Neuronal stem cell (in vitro differentiated cells): ENCODE measurements around the gene RASAL1.

Experiments used
- DNase-seq: peaks from one replicate; pipeline ENCODE4 v3.0.0-alpha.2; 2013; ENCODE audit warnings: low spot score
- H2AFZ ChIP-seq: one replicate; pipeline ENCODE4 v1.6.1; 2013; ENCODE audit warnings: mild to moderate bottlenecking, low read length, inconsistent platforms
- H2AK5ac ChIP-seq: 2 replicates; pipeline ENCODE4 v1.6.1; 2013; ENCODE audit warnings: low read depth, mild to moderate bottlenecking, inconsistent platforms, low read length, moderate library complexity, mixed read lengths
- H2BK120ac ChIP-seq: 2 replicates; pipeline ENCODE4 v1.6.1; 2013; ENCODE audit warnings: low read depth, mild to moderate bottlenecking, inconsistent platforms, low read length, moderate library complexity, mixed read lengths
- H2BK12ac ChIP-seq: one replicate; pipeline ENCODE4 v1.6.1; 2013; ENCODE audit warnings: low read length, inconsistent platforms
- H2BK15ac ChIP-seq: 2 replicates; pipeline ENCODE4 v1.6.1; 2013; ENCODE audit warnings: mild to moderate bottlenecking, low read length, inconsistent platforms, mixed read lengths
- H2BK5ac ChIP-seq: one replicate; pipeline ENCODE4 v1.6.1; 2013; ENCODE audit warnings: inconsistent platforms, mild to moderate bottlenecking, low read length, moderate library complexity
- H3K14ac ChIP-seq: one replicate; pipeline ENCODE4 v1.6.1; 2013; ENCODE audit warnings: low read length, inconsistent platforms
- H3K18ac ChIP-seq: 2 replicates; pipeline ENCODE4 v1.6.1; 2013; ENCODE audit warnings: low read length, inconsistent platforms
- H3K23ac ChIP-seq: 2 replicates; pipeline ENCODE4 v1.6.1; 2013; ENCODE audit warnings: low read depth, mild to moderate bottlenecking, mixed read lengths, low read length, inconsistent platforms; ENCODE audit not compliant: poor library complexity
- H3K27ac ChIP-seq: replicated peaks from 3 replicates; pipeline ENCODE4 v1.5.1; 2013; ENCODE audit warnings: low read length, inconsistent platforms
- H3K27me3 ChIP-seq, 3 experiments: 2 replicates each; pipeline ENCODE4 v1.6.1; 2013; ENCODE audit warnings: low read length in 3 of 3, mild to moderate bottlenecking in 2 of 3, inconsistent platforms in 1 of 3, low read depth in 1 of 3, mixed read lengths in 1 of 3, moderate library complexity in 1 of 3; ENCODE audit not compliant: control insufficient read depth in 3 of 3, insufficient read depth in 3 of 3
- H3K36me3 ChIP-seq, 2 donors: replicated peaks in 1 of 2; 2 replicates each; pipeline ENCODE4 v1.6.1; 2013; ENCODE audit warnings: low read length in 2 of 2; ENCODE audit not compliant: control insufficient read depth in 2 of 2, insufficient read depth in 2 of 2
- H3K4ac ChIP-seq: 2 replicates; pipeline ENCODE4 v1.6.1; 2013; ENCODE audit warnings: inconsistent platforms, mild to moderate bottlenecking, low read length, moderate library complexity
- H3K4me1 ChIP-seq, 2 donors: 1 replicate in 1 of 2; 2 replicates in 1 of 2; pipeline ENCODE4 v1.6.1; 2013; ENCODE audit warnings: low read length in 2 of 2, low read depth in 1 of 2; ENCODE audit not compliant: control insufficient read depth in 2 of 2, insufficient read depth in 1 of 2
- H3K4me2 ChIP-seq: one replicate; pipeline ENCODE4 v1.6.1; 2013; ENCODE audit warnings: mild to moderate bottlenecking, low read length, inconsistent platforms; ENCODE audit not compliant: insufficient read depth, poor library complexity, severe bottlenecking
- H3K4me3 ChIP-seq, 2 donors: 2 replicates each; pipeline ENCODE4 v1.5.1; 2013; ENCODE audit warnings: low read length in 2 of 2, mild to moderate bottlenecking in 2 of 2, inconsistent platforms in 1 of 2, moderate library complexity in 1 of 2
- H3K79me1 ChIP-seq: one replicate; pipeline ENCODE4 v1.6.1; 2013; ENCODE audit warnings: low read depth, mild to moderate bottlenecking, inconsistent platforms, low read length, moderate library complexity
- H3K9ac ChIP-seq: one replicate; pipeline ENCODE4 v1.6.1; 2013; ENCODE audit warnings: mild to moderate bottlenecking, low read depth, low read length, inconsistent platforms; ENCODE audit not compliant: poor library complexity
- H3K9me3 ChIP-seq, 2 donors: replicated peaks in 1 of 2; 2 replicates each; pipeline versions ENCODE3 to v1.6.1; 2013; ENCODE audit warnings: low read length in 2 of 2, mild to moderate bottlenecking in 2 of 2, inconsistent platforms in 1 of 2, low read depth in 1 of 2, mixed read lengths in 1 of 2, moderate library complexity in 1 of 2; ENCODE audit not compliant: control insufficient read depth in 2 of 2, insufficient read depth in 1 of 2
- H4K8ac ChIP-seq: one replicate; pipeline ENCODE4 v1.6.1; 2013; ENCODE audit warnings: low read depth, mild to moderate bottlenecking, inconsistent platforms, low read length, moderate library complexity
- H4K91ac ChIP-seq: one replicate; pipeline ENCODE4 v1.6.1; 2013; ENCODE audit warnings: low read length, low read depth, mild to moderate bottlenecking, inconsistent platforms; ENCODE audit not compliant: poor library complexity
- WGBS, 2 donors: extraction: QIAGEN DNeasy Blood & Tissue Kit; methylation state at CpG; one replicate each; pipeline ENCODE4 v1.1.7; 2013; ENCODE audit warnings: missing lambda C conversion rate in 2 of 2, mixed read lengths in 1 of 2; ENCODE audit not compliant: insufficient read length in 2 of 2, insufficient replicate concordance in 1 of 2; ENCODE audit errors: extremely low coverage in 2 of 2; 5-methylcytosine and 5-hydroxymethylcytosine counted together

The RASAL1 gene

GRCh38 chr12:113091506-113091905 is 44.1 kb downstream of the RASAL1 start:
- H3K4me1 ChIP-seq: peaks cover 0 to 5% of the 10 kb centered on the region in 2 donors
- H2BK120ac ChIP-seq: no peak overlapping the region
- H2BK12ac ChIP-seq: no peak overlapping the region
- peaks cover 2% of the 10 kb centered on the region for H3K79me1 ChIP-seq
- H2BK15ac ChIP-seq: no peak overlapping the region
- H3K14ac ChIP-seq: no peak overlapping the region
- H2AK5ac ChIP-seq: no peak overlapping the region
- H2BK5ac ChIP-seq: no peak overlapping the region
- H3K4me3 ChIP-seq: no peak overlapping the region
- WGBS, 2 donors: no CpG with 5 or more reads among the region's 3 CpGs
- H2AFZ ChIP-seq: no peak overlapping the region
- H4K8ac ChIP-seq: no peak overlapping the region
- peak overlapping the region; percentile 18 for H3K9ac ChIP-seq
- no peaks in the 10 kb centered on the region for H3K36me3 ChIP-seq
- no peak overlapping the region for H3K18ac ChIP-seq
- no peak for DNase-seq
- H3K27ac ChIP-seq: no peak overlapping the region
- no peaks in the 10 kb centered on the region for H3K9me3 ChIP-seq
- no peak overlapping the region for H4K91ac ChIP-seq
- no peak overlapping the region for H3K4me2 ChIP-seq
- peak overlapping the region; percentile 3 for H3K23ac ChIP-seq
- peaks cover 0 to 17% (median 0%) of the 10 kb centered on the region in 3 experiments for H3K27me3 ChIP-seq
- no peak overlapping the region for H3K4ac ChIP-seq

- H3K4ac ChIP-seq: peak overlapping the region; percentile 10
- no peak overlapping the region for H2AFZ ChIP-seq
- peaks cover 0 to 5% of the 10 kb centered on the region in 2 donors for H3K4me1 ChIP-seq
- no peak overlapping the region for H3K4me2 ChIP-seq
- peaks cover 2% of the 10 kb centered on the region for H3K79me1 ChIP-seq
- no peak overlapping the region for H4K8ac ChIP-seq
- no peak overlapping the region for H2AK5ac ChIP-seq
- peaks cover 0 to 17% (median 0%) of the 10 kb centered on the region in 3 experiments for H3K27me3 ChIP-seq
- no peak overlapping the region for H2BK12ac ChIP-seq
- no peak overlapping the region for H4K91ac ChIP-seq
- peak overlapping the region; percentile 7 for H3K18ac ChIP-seq
- peak overlapping the region; percentile 79 for H3K14ac ChIP-seq
- H3K23ac ChIP-seq: peak overlapping the region; percentile 94
- H3K9ac ChIP-seq: no peak overlapping the region
- no peak for DNase-seq
- H2BK120ac ChIP-seq: no peak overlapping the region
- H3K9me3 ChIP-seq: no peaks in the 10 kb centered on the region
- no peak overlapping the region for H2BK15ac ChIP-seq
- no CpG with 5 or more reads among the region's 21 CpGs for WGBS, 2 donors
- no peak overlapping the region for H2BK5ac ChIP-seq
- H3K4me3 ChIP-seq: no peak overlapping the region
- no peak overlapping the region for H3K27ac ChIP-seq
- H3K36me3 ChIP-seq: no peaks in the 10 kb centered on the region
These were observed 44.8 kb downstream of the RASAL1 start for GRCh38 chr12:113090740-113091139.

- no peak overlapping the region for H2BK5ac ChIP-seq
- H2AFZ ChIP-seq: no peak overlapping the region
- peaks cover 0 to 17% (median 0%) of the 10 kb centered on the region in 3 experiments for H3K27me3 ChIP-seq
- H3K14ac ChIP-seq: no peak overlapping the region
- no peak overlapping the region for H2BK12ac ChIP-seq
- no peak overlapping the region for H3K9ac ChIP-seq
- no peak overlapping the region for H3K27ac ChIP-seq
- no peaks in the 10 kb centered on the region for H3K9me3 ChIP-seq
- no peak overlapping the region for H2AK5ac ChIP-seq
- H3K79me1 ChIP-seq: peaks cover 2% of the 10 kb centered on the region
- H3K4ac ChIP-seq: no peak overlapping the region
- peaks cover 0 to 5% of the 10 kb centered on the region in 2 donors for H3K4me1 ChIP-seq
- H2BK120ac ChIP-seq: no peak overlapping the region
- H3K23ac ChIP-seq: no peak overlapping the region
- DNase-seq: no peak
- H2BK15ac ChIP-seq: no peak overlapping the region
- no peak overlapping the region for H3K18ac ChIP-seq
- H3K36me3 ChIP-seq: no peaks in the 10 kb centered on the region
- H3K4me3 ChIP-seq: no peak overlapping the region
- no peak overlapping the region for H3K4me2 ChIP-seq
- H4K8ac ChIP-seq: no peak overlapping the region
- no peak overlapping the region for H4K91ac ChIP-seq
These were observed 45.7 kb downstream of the RASAL1 start for GRCh38 chr12:113089839-113090238.

DNA sequence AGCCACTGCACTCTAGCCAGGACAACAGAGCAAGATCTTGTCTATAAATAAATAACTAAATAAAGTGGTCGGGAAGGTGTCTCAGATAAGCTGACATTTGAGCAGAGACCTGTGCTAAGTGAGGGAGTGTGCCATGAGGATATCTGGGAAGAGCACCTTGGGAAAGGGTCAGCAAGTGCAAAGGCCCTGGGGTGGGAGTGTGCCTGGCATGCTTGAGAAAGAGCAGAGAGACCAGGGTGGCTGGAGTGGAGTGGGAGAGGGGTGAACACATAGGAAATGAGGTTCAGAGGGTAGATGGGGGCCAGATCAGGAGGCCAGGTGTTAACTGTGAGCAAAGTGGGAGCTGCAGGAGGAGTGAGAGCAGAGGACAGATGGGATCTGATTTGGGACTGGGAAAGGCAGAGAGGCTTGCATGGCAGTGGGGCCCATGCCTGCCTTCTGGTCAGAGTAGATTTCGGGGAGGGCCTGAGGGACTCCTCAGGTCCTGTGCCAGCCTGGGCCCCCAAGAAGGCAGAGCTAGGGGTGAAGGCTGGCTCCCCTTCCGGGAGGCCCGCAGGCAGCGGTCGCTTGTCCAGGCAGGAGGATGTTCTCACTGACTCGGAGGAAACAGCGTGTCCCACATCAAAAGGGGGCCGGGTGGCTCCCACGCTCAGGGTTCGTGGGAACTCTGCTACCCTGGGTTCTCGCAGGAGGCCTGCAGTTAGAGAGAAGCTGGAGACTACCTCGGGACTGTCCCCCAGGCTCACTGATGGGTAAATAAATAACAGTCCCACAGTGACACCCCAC is 46.4 kb downstream of the RASAL1 start:
- H3K9me3 ChIP-seq: no peaks in the 10 kb centered on the region
- H3K4ac ChIP-seq: no peak overlapping the region
- H2BK120ac ChIP-seq: no peak overlapping the region
- no peak overlapping the region for H3K14ac ChIP-seq
- H4K91ac ChIP-seq: no peak overlapping the region
- H3K79me1 ChIP-seq: no peaks in the 10 kb centered on the region
- H2AK5ac ChIP-seq: peak overlapping the region; percentile 61
- no peaks in the 10 kb centered on the region for H3K36me3 ChIP-seq
- peaks cover 0 to 5% of the 10 kb centered on the region in 2 donors for H3K4me1 ChIP-seq
- H3K4me3 ChIP-seq: no peak overlapping the region
- H2AFZ ChIP-seq: no peak overlapping the region
- H3K4me2 ChIP-seq: no peak overlapping the region
- H2BK5ac ChIP-seq: no peak overlapping the region
- DNase-seq: no peak
- H4K8ac ChIP-seq: no peak overlapping the region
- peak overlapping the region; percentile 37 for H3K18ac ChIP-seq
- H2BK15ac ChIP-seq: no peak overlapping the region
- no peak overlapping the region for H3K27ac ChIP-seq
- peaks cover 0 to 17% (median 0%) of the 10 kb centered on the region in 3 experiments for H3K27me3 ChIP-seq
- WGBS, 2 donors: no CpG with 5 or more reads among the region's 13 CpGs
- H2BK12ac ChIP-seq: no peak overlapping the region
- H3K23ac ChIP-seq: peak overlapping the region; percentile 62
- H3K9ac ChIP-seq: no peak overlapping the region
